ENCODE results near the gene C11orf68.

C11orf68 gene

GRCh38 chr11:65891219-65892136 is 27.4 kb downstream of the C11orf68 start:
- no peak for DNase-seq (ENCODE audit: low spot score)

- peak; percentile 95 for DNase-seq (ENCODE audit: low spot score)
Observed at GRCh38 chr11:65890324-65891218, 28.3 kb downstream of the C11orf68 start, which contains the start of gene CCDC85B. CCDC85B (plus strand) TSS chr11:65890673; CDS start chr11:65890784, 111 bp downstream.

GRCh38 chr11:65888163-65888814 is 30.6 kb downstream of the C11orf68 start, which contains the start of gene FIBP:
FIBP (minus strand) TSS chr11:65888471; CDS start chr11:65888418, 53 bp downstream.
- peak; percentile 97 for DNase-seq (ENCODE audit: low spot score)

- DNase-seq (ENCODE audit: low spot score): peak; percentile 45
Observed at GRCh38 chr11:65887723-65888162, 31.1 kb downstream of the C11orf68 start.

- DNase-seq (ENCODE audit: low spot score): no peak
Observed at GRCh38 chr11:65886826-65887722, 31.8 kb downstream of the C11orf68 start.

GRCh38 chr11:65885808-65886536 is 32.9 kb downstream of the C11orf68 start:
- DNase-seq (ENCODE audit: low spot score): no peak

GRCh38 chr11:65885231-65885630 is 33.6 kb downstream of the C11orf68 start:
- DNase-seq (ENCODE audit: low spot score): no peak

- DNase-seq (ENCODE audit: low spot score): peak; percentile 82
Observed at GRCh38 chr11:65884716-65885092, 34.2 kb downstream of the C11orf68 start.

GRCh38 chr11:65883786-65884715 is 34.8 kb downstream of the C11orf68 start:
- DNase-seq (ENCODE audit: low spot score): no peak

GRCh38 chr11:65883058-65883761 is 35.7 kb downstream of the C11orf68 start:
- no peak for DNase-seq (ENCODE audit: low spot score)

GRCh38 chr11:65882120-65883057 is 36.5 kb downstream of the C11orf68 start:
- DNase-seq (ENCODE audit: low spot score): no peak

GRCh38 chr11:65880844-65881421 is 37.9 kb downstream of the C11orf68 start:
- DNase-seq (ENCODE audit: low spot score): no peak

GRCh38 chr11:65880027-65880426 is 38.8 kb downstream of the C11orf68 start:
- no peak for DNase-seq (ENCODE audit: low spot score)

GRCh38 chr11:65879617-65880016 is 39.2 kb downstream of the C11orf68 start, which contains the start of gene CTSW:
CTSW (plus strand) TSS chr11:65879837; CDS start chr11:65879855, 18 bp downstream.
- no peak for DNase-seq (ENCODE audit: low spot score)

- peak; percentile 98 for DNase-seq (ENCODE audit: low spot score)
Observed at GRCh38 chr11:65873318-65874156, 45.3 kb downstream of the C11orf68 start.
